CMK (cell line): ENCODE data around the gene SLCO2A1.

Experiments
- DNase-seq: peaks from one replicate; pipeline ENCODE4 v3.0.0-alpha.2; 2010; ENCODE audit warnings: low read depth

Gene SLCO2A1

GRCh38 chr3:133949438-133949837, 80.3 kb downstream of the SLCO2A1 start:
- no peak for DNase-seq

DNA sequence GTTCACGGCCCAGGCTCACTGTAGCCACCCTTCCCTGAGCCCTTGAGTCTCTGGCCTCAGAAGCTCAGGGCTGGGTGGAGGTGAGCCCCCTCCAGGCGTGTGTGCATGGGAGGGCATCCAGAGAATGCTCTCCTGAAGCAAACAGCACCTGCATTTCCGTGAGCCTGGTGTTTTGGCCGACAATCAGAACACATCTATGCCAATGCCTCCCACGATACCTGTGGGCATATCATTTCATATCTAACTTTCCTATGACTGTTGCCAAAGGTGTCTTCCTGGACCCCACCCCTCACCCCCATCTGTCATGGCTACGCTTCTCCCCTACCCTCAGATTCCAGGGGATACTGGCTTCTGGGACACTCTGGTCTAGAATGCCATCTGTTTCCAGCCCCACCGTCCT, 80.7 kb downstream of the SLCO2A1 start:
- DNase-seq = no peak

DNA sequence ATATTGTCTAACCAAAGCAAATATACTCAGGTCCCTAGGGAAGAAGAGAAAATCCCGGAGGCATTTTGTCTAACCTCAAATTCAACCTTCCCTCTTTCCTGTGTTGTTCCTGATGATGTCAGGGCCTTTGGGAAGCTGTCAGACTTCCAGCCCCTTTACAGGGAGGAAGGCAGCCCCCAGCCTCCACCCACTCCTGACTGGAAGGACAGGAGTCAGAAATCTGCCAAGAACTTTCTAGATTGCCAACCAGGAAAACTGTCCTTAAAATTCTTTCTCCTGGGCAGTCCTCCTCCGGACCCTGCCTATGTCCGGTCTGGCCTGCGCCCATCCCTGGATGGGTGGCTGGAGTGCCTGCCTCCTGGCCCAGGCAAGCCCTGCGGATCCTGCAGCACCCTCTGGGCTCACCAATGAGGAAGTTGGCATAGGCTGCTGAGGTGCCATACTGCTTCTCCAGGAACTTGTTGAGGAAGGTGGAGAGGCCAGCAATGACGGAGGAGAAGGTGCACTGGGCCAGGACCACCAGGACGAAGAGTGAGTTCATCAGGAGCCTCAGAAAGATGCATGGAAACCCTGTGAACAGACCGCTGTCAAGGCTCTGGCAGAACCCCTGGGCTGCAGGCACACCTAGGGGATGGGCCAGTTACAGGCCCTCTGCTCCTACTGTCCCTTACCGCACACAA, 81.5 kb downstream of the SLCO2A1 start:
- DNase-seq = no peak

DNA sequence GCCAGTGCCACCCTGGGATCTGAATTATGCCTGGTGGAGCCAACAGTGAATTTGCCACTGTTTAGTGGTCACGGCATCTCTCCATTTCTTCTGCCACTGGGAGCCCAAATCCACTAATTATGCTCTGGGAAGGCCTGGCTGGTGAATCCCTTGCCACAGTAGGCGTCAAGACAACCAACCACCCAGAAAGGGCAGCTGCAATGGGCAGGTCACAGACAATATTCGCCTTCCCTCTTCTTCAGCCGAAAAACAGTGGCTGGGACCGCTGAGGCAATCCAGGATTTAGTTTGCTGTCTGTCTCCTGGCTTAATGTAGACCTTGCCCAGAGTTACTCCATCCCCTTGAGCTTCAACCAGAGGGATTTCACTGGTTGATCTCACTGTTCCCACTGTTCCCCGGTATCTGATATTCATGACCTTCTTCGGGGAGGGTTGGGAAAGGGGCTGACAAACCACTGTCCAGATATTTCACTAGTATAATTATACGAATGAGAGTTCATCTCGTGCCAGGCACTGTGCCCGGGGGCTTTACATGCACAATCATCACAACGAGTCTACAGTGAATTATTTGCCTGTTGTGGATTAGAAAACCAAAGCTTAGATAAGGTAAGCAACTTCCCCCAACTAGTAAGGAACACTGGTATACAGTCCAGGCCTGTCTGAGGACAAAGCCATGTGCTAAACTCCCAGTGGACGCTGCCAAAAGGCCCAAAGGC, 84.2 kb downstream of the SLCO2A1 start:
- DNase-seq = no peak

- DNase-seq = no peak
These were observed 84.9 kb downstream of the SLCO2A1 start for GRCh38 chr3:133944641-133945380.

DNA sequence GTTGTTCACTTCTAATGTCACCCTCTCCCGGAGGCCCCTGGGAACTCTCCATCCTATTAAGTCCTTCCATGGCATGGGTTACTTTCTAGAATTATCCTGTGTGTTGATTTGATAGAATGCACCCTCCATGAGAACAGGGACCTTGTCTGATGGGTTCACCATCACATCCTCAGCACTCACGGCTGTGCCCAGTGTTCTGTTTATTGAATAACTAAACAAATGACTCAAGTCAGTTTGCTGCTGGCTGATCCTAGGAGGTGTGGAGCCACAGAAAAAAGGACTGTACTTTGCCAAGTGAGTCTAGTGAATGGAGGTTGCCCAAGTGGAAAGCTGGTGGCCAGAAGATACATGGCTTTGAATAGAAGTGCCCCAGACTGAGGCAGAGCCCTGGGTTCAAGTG, 85.5 kb downstream of the SLCO2A1 start:
- DNase-seq = no peak

- peak; percentile 32 for DNase-seq
These were observed 86.0 kb downstream of the SLCO2A1 start for GRCh38 chr3:133943639-133944141.

- DNase-seq = no peak
These were observed 86.6 kb downstream of the SLCO2A1 start for GRCh38 chr3:133943031-133943535.

GRCh38 chr3:133941415-133941821, 88.3 kb downstream of the SLCO2A1 start:
- DNase-seq = no peak

- no peak for DNase-seq
These were observed 89.2 kb downstream of the SLCO2A1 start for GRCh38 chr3:133940536-133940935.

DNA sequence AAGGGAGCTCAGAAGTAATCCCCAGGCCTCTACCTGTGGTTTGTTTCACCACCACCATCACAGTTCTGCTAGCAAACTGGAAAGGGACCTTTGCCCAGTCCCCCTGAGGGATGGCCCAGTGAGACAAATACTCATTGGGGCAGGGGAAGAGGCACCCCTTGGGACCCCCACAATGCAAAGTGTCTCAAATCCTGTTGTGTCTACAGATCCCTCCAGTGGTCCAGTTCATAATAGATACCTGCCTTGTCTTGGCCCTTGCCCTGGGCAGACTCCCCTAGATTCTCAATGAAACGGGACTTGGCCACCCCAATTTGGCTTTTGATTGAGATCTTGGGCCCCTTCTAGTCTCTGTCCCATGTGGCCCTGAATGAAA, 90.3 kb downstream of the SLCO2A1 start:
- DNase-seq = no peak

GRCh38 chr3:133938770-133939462, 90.8 kb downstream of the SLCO2A1 start:
- DNase-seq = no peak

DNA sequence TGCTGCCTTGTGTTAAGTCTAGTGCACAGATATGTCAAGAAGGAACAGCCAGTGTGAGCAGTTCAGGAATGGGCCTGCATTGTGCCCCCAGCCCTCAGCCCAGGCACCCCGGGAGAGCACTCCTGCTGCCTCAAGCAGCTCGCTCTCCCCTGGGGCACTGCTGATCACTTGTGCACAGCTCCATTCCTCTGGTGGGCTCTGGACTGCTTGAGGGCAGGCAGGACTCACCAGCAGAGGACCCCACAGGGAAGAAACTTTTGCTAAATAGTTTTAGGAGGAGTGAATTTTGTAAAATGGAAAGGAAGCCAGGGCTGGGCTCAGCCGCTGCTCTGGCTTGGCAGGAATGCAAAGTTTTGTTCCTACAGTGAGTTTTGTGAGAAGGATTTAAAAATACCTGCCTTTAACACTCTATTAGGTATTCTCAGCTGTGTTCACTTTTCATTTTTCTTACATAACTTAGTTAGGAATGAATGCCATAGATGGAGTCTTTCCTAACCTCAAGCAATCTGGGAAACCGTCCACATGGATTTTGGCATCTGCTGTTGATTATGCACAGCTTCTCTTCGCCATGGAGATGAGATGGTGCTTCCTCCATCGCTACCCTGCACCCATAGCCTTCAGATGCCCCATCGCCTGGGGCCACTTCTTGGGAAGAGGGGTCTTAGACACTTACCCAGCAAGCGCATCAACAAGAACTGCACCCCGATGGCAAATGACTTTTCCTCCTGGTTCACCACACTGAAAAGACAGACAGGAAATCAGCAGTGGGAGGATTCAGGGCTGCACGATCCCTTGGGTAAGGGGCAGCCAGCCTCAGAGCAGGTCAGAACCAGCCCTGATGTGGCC, 91.7 kb downstream of the SLCO2A1 start:
- DNase-seq = no peak

DNA sequence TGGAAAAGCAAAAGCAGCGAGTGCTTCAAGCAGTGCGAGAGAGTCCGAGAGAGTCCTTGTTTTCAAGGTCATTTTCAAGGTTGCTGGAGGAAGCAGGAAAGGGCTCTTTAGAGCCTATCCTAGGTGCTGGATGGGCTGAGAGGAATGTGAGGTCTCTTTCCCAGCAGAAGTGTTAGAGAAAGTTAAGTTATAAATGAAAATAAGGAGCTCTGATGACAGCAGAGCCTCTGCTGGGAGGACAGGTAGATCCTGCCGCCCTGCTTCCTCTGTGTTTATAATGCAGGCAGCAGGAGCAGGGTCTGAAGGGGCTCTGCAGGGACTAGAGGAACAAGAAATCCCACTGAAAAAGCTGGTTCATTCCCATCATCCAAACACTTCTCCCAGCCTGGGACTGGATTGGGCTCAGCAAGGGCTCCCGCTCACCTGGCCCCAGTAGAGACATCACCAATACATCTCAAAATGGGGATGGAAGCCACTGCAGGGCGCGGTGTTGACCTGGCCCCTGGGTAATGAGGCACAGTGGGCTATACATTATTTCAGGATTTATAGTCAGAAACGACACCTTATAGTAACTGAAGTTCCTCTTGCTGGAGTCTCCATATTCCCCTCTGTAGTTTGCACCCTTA, 92.6 kb downstream of the SLCO2A1 start:
- DNase-seq = no peak

- no peak for DNase-seq
These were observed 93.6 kb downstream of the SLCO2A1 start for GRCh38 chr3:133935843-133936769.

- DNase-seq = no peak
These were observed 94.5 kb downstream of the SLCO2A1 start for GRCh38 chr3:133934996-133935842.

DNA sequence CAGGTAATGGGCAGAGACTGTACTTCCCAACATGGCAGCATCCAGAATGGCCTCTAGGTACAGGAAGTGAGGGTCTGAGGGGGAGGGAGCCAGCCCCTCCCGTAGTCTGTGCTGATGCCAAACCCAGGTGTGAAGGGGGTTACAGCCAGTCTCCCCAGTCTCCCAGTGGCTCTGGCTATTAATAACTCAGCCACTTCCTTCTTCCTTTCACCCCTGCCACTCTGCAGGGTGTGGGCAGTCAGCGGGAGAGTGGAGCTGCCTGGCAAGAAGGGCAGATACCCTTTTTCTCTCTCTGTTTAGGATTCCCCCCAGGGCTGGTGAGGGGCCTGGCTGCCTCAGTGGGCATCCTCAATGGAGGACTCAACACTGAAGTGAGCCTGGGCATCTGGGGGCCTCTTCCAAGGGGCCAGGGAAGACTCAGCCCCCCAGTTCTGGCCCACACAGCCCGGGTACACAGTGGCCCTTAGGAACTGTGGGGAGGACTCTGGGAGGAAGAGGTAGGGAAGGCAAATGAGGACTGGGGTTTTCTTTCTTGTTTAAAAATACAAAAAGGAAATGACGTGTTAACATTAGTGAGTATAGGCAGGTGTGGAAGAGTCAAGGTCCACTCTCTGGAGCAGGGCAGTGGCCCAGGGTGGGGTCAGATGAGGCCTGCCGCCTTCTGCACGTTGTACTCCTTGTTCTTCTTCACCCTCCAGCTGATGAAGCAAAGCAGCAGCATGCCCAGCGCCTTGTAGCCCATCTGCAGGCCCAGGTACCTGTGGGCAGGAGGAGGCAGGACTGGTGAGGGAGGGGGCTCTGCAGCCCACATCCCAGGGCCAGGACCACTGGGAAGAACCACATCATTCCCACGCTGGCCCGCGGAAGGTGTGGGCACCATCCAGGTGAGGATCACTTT, 95.4 kb downstream of the SLCO2A1 start:
- no peak for DNase-seq
